Uterus (tissue), 2 donors: ENCODE measurements around the gene UBL7.

ENCODE experiments used
- CTCF ChIP-seq, 4 experiments: fragments of 200-600 bp in 2 of 4; fragments of 450-650 bp in 2 of 4; sonication (generic) in 2 of 4; IDR thresholded peaks; one replicate each; pipeline ENCODE4 v1.5.1; 2016 to 2019; ENCODE audit warnings: antibody characterized with exemption in 4 of 4, mild to moderate bottlenecking in 2 of 4, moderate library complexity in 1 of 4
- POLR2A ChIP-seq, 2 donors: fragments of 450-650 bp; IDR thresholded peaks; one replicate each; pipeline ENCODE4 v1.6.1; 2016; ENCODE audit warnings: antibody characterized with exemption in 2 of 2, mild to moderate bottlenecking in 1 of 2, moderate library complexity in 1 of 2

- TF ChIP-seq CTCF (IDR thresholded peaks at IDR 0.05) (no peak), POLR2A (IDR thresholded peaks at IDR 0.05) (no peak)
Observed at GRCh38 chr15:74505837-74506514, 45.0 kb upstream of the UBL7 start.
